Panc1 (cell line): ENCODE results near the gene NBDY.

Source experiments
- POLR2AphosphoS5 ChIP-seq: IDR thresholded peaks from 2 replicates; pipeline ENCODE4 v1.6.1; 2012; ENCODE audit warnings: mild to moderate bottlenecking, low read depth, low read length, moderate library complexity
- TCF7L2 ChIP-seq: IDR thresholded peaks from 2 replicates; pipeline ENCODE4 v1.6.1; 2011; ENCODE audit warnings: mild to moderate bottlenecking, low read depth, low read length, inconsistent platforms
- TF ChIP-seq, protein P1 (sequence below): fragments of 450-650 bp; IDR thresholded peaks from 2 replicates; pipeline ENCODE4 v1.5.1; 2017; ENCODE audit warnings: mild to moderate bottlenecking

DNA sequence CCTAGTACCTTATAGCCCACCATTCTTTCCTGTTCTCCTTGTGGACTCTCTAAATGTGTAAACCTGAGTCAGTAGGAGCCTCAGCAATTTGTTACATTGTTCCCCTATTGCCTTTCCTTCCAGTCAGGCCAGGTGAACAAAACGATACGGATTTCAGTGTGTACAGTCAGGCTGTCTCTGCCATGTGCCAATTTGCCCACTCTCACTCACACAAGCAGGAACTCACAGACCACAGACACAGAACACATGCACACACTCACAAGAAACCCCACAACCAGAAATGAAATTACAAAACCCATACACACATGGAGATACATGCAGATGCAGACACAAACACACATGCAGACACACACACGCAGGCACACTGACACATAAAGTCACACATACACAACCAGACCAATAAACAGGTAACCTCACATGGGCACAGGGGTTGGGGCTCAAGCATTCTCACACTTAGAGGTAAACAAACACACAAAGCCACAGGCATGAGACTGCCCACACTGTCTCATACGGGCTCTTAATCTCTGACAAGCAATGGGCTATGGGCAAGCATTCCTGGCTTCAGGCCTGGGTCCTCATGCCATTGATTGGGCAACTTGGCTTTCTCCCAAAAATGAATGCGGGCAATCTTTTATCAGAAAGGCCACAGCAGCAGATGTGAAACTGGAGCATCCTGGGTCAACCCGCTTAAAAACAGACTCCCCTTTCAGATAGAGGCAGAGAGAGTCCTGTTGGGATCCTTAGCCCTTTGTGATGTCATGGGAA lies 68.7 kb downstream of the NBDY start:
- TF ChIP-seq, protein P1, sequence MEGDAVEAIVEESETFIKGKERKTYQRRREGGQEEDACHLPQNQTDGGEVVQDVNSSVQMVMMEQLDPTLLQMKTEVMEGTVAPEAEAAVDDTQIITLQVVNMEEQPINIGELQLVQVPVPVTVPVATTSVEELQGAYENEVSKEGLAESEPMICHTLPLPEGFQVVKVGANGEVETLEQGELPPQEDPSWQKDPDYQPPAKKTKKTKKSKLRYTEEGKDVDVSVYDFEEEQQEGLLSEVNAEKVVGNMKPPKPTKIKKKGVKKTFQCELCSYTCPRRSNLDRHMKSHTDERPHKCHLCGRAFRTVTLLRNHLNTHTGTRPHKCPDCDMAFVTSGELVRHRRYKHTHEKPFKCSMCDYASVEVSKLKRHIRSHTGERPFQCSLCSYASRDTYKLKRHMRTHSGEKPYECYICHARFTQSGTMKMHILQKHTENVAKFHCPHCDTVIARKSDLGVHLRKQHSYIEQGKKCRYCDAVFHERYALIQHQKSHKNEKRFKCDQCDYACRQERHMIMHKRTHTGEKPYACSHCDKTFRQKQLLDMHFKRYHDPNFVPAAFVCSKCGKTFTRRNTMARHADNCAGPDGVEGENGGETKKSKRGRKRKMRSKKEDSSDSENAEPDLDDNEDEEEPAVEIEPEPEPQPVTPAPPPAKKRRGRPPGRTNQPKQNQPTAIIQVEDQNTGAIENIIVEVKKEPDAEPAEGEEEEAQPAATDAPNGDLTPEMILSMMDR = no peak
- TF ChIP-seq POLR2AphosphoS5 (no peak), TCF7L2 (no peak)
